ENCODE measurements around the gene REM2. TPM values are rescaled to one million over a fixed set of nuclear protein-coding genes. Genes with fewer than 3 reads are reported as not detected.

Gene REM2
- polyA plus RNA-seq, 4 donors = 0.45 to 1.1 (median 0.85) TPM

GRCh38 chr14:22920697-22921096, 37.7 kb downstream of the REM2 start:
- Histone ChIP-seq H3K27ac (ENCODE audit: low read depth in 1 of 3, low read length in 2 of 3) (no peak overlapping the region), H3K4me1 (ENCODE audit: control insufficient read depth in 3 of 3, insufficient read depth in 2 of 3, low read depth in 1 of 3, low read length in 2 of 3) (peaks cover 0 to 21% (median 1%) of the 10 kb centered on the region in 3 donors), H3K9me3 (ENCODE audit: control insufficient read depth in 2 of 2, insufficient read depth in 1 of 2, low read depth in 1 of 2, low read length in 1 of 2) (no peaks in the 10 kb centered on the region), H3K36me3 (ENCODE audit: control insufficient read depth in 3 of 3, insufficient read depth in 2 of 3, low read depth in 1 of 3, low read length in 3 of 3) (peaks cover 1 to 40% (median 8%) of the 10 kb centered on the region in 3 donors), H3K27me3 (ENCODE audit: control insufficient read depth in 3 of 3, insufficient read depth in 3 of 3, low read length in 3 of 3) (no peaks in the 10 kb centered on the region), H3K4me3 (ENCODE audit: low read depth in 1 of 3, low read length in 3 of 3) (no peak overlapping the region)
- 93 to 96% (median 95%) methylated on average over 6 of the region's 6 CpGs for WGBS, 3 donors
- FAIRE-seq (no peak), DNase-seq (no peak)

GRCh38 chr14:22922294-22922693, 39.3 kb downstream of the REM2 start:
- H3K36me3 ChIP-seq (ENCODE audit: control insufficient read depth in 3 of 3, insufficient read depth in 2 of 3, low read depth in 1 of 3, low read length in 3 of 3) = peaks cover 1 to 44% (median 8%) of the 10 kb centered on the region in 3 donors
- H3K27ac ChIP-seq (ENCODE audit: low read depth in 1 of 3, low read length in 2 of 3) = peak overlapping the region in 1 of 3 donors; percentile 67
- H3K4me3 ChIP-seq (ENCODE audit: low read depth in 1 of 3, low read length in 3 of 3) = no peak overlapping the region
- 82 to 87% (median 83%) methylated on average over 2 of the region's 2 CpGs for WGBS, 3 donors
- FAIRE-seq (no peak), DNase-seq (no peak)
- H3K9me3 ChIP-seq (ENCODE audit: control insufficient read depth in 2 of 2, insufficient read depth in 1 of 2, low read depth in 1 of 2, low read length in 1 of 2) = no peaks in the 10 kb centered on the region
- no peaks in the 10 kb centered on the region for H3K27me3 ChIP-seq (ENCODE audit: control insufficient read depth in 3 of 3, insufficient read depth in 3 of 3, low read length in 3 of 3)
- peaks cover 0 to 29% (median 1%) of the 10 kb centered on the region in 3 donors for H3K4me1 ChIP-seq (ENCODE audit: control insufficient read depth in 3 of 3, insufficient read depth in 2 of 3, low read depth in 1 of 3, low read length in 2 of 3)

- FAIRE-seq = no peak
- peaks cover 1 to 46% (median 8%) of the 10 kb centered on the region in 3 donors for H3K36me3 ChIP-seq (ENCODE audit: control insufficient read depth in 3 of 3, insufficient read depth in 2 of 3, low read depth in 1 of 3, low read length in 3 of 3)
- H3K9me3 ChIP-seq (ENCODE audit: control insufficient read depth in 2 of 2, insufficient read depth in 1 of 2, low read depth in 1 of 2, low read length in 1 of 2) = no peaks in the 10 kb centered on the region
- H3K4me1 ChIP-seq (ENCODE audit: control insufficient read depth in 3 of 3, insufficient read depth in 2 of 3, low read depth in 1 of 3, low read length in 2 of 3) = peaks cover 1 to 36% (median 4%) of the 10 kb centered on the region in 3 donors
- no peak for DNase-seq
- WGBS, 3 donors = 97 to 98% (median 97%) methylated on average over 5 of the region's 5 CpGs
- no peak overlapping the region for H3K4me3 ChIP-seq (ENCODE audit: low read depth in 1 of 3, low read length in 3 of 3)
- no peak overlapping the region for H3K27ac ChIP-seq (ENCODE audit: low read depth in 1 of 3, low read length in 2 of 3)
- no peaks in the 10 kb centered on the region for H3K27me3 ChIP-seq (ENCODE audit: control insufficient read depth in 3 of 3, insufficient read depth in 3 of 3, low read length in 3 of 3)
These were observed 40.7 kb downstream of the REM2 start for GRCh38 chr14:22923746-22924145.

GRCh38 chr14:22925513-22925912, 42.5 kb downstream of the REM2 start:
- Histone ChIP-seq H3K4me3 (ENCODE audit: low read depth in 1 of 3, low read length in 3 of 3) (no peak overlapping the region), H3K27ac (ENCODE audit: low read depth in 1 of 3, low read length in 2 of 3) (no peak overlapping the region), H3K36me3 (ENCODE audit: control insufficient read depth in 3 of 3, insufficient read depth in 2 of 3, low read depth in 1 of 3, low read length in 3 of 3) (peaks cover 1 to 45% (median 8%) of the 10 kb centered on the region in 3 donors), H3K9me3 (ENCODE audit: control insufficient read depth in 2 of 2, insufficient read depth in 1 of 2, low read depth in 1 of 2, low read length in 1 of 2) (no peaks in the 10 kb centered on the region), H3K27me3 (ENCODE audit: control insufficient read depth in 3 of 3, insufficient read depth in 3 of 3, low read length in 3 of 3) (no peaks in the 10 kb centered on the region), H3K4me1 (ENCODE audit: control insufficient read depth in 3 of 3, insufficient read depth in 2 of 3, low read depth in 1 of 3, low read length in 2 of 3) (peaks cover 0 to 35% (median 4%) of the 10 kb centered on the region in 3 donors)
- DNase-seq = no peak
- WGBS, 3 donors = 93 to 97% (median 95%) methylated on average over 8 of the region's 8 CpGs
- no peak for FAIRE-seq

- DNase-seq (peak; percentile 56 to 71), FAIRE-seq (no peak)
- Histone ChIP-seq H3K4me1 (ENCODE audit: control insufficient read depth in 3 of 3, insufficient read depth in 2 of 3, low read depth in 1 of 3, low read length in 2 of 3) (peaks cover 0 to 39% (median 4%) of the 10 kb centered on the region in 3 donors), H3K27me3 (ENCODE audit: control insufficient read depth in 3 of 3, insufficient read depth in 3 of 3, low read length in 3 of 3) (no peaks in the 10 kb centered on the region), H3K27ac (ENCODE audit: low read depth in 1 of 3, low read length in 2 of 3) (peak overlapping the region in 1 of 3 donors; percentile 39), H3K36me3 (ENCODE audit: control insufficient read depth in 3 of 3, insufficient read depth in 2 of 3, low read depth in 1 of 3, low read length in 3 of 3) (peaks cover 1 to 41% (median 8%) of the 10 kb centered on the region in 3 donors), H3K4me3 (ENCODE audit: low read depth in 1 of 3, low read length in 3 of 3) (no peak overlapping the region), H3K9me3 (ENCODE audit: control insufficient read depth in 2 of 2, insufficient read depth in 1 of 2, low read depth in 1 of 2, low read length in 1 of 2) (no peaks in the 10 kb centered on the region)
- 52 to 70% (median 54%) methylated on average over 4 of the region's 4 CpGs for WGBS, 3 donors
These were observed 43.3 kb downstream of the REM2 start for GRCh38 chr14:22926316-22926715.

GRCh38 chr14:22928237-22929103, 45.4 kb downstream of the REM2 start:
- FAIRE-seq (no peak), DNase-seq (peak in 1 of 2 donors; percentile 35)
- H3K27me3 ChIP-seq (ENCODE audit: control insufficient read depth in 3 of 3, insufficient read depth in 3 of 3, low read length in 3 of 3) = no peaks in the 10 kb centered on the region
- H3K4me3 ChIP-seq (ENCODE audit: low read depth in 1 of 3, low read length in 3 of 3) = peak overlapping the region; percentile 64 to 94 (median 82)
- 4 to 8% (median 7%) methylated on average over 12 of the region's 12 CpGs for WGBS, 3 donors
- peak overlapping the region; percentile 59 to 94 (median 91) for H3K27ac ChIP-seq (ENCODE audit: low read depth in 1 of 3, low read length in 2 of 3)
- H3K36me3 ChIP-seq (ENCODE audit: control insufficient read depth in 3 of 3, insufficient read depth in 2 of 3, low read depth in 1 of 3, low read length in 3 of 3) = peaks cover 1 to 32% (median 8%) of the 10 kb centered on the region in 3 donors
- no peaks in the 10 kb centered on the region for H3K9me3 ChIP-seq (ENCODE audit: control insufficient read depth in 2 of 2, insufficient read depth in 1 of 2, low read depth in 1 of 2, low read length in 1 of 2)
- H3K4me1 ChIP-seq (ENCODE audit: control insufficient read depth in 3 of 3, insufficient read depth in 2 of 3, low read depth in 1 of 3, low read length in 2 of 3) = peaks cover 0 to 28% (median 4%) of the 10 kb centered on the region in 3 donors

- Histone ChIP-seq H3K4me1 (ENCODE audit: control insufficient read depth in 3 of 3, insufficient read depth in 2 of 3, low read depth in 1 of 3, low read length in 2 of 3) (peaks cover 0 to 28% (median 4%) of the 10 kb centered on the region in 3 donors), H3K27ac (ENCODE audit: low read depth in 1 of 3, low read length in 2 of 3) (peak within 1 kb of the TSS; percentile 59 to 94 (median 91)), H3K9me3 (ENCODE audit: control insufficient read depth in 2 of 2, insufficient read depth in 1 of 2, low read depth in 1 of 2, low read length in 1 of 2) (no peaks in the 10 kb centered on the region), H3K36me3 (ENCODE audit: control insufficient read depth in 3 of 3, insufficient read depth in 2 of 3, low read depth in 1 of 3, low read length in 3 of 3) (peaks cover 0 to 23% (median 4%) of the 10 kb centered on the region in 3 donors), H3K4me3 (ENCODE audit: low read depth in 1 of 3, low read length in 3 of 3) (peak within 1 kb of the TSS; percentile 64 to 94 (median 82)), H3K27me3 (ENCODE audit: control insufficient read depth in 3 of 3, insufficient read depth in 3 of 3, low read length in 3 of 3) (no peaks in the 10 kb centered on the region)
- FAIRE-seq = no peak
- DNase-seq = peak; percentile 100
- WGBS, 3 donors = 0% methylated on average over 51 of the region's 51 CpGs
These were observed 46.3 kb downstream of the REM2 start, which contains the start of gene PRMT5 for GRCh38 chr14:22929104-22929960. Gene PRMT5 (minus strand): TSS chr14:22929376. CDS start chr14:22929361, 15 bp downstream.

GRCh38 chr14:22929961-22930364, 46.9 kb downstream of the REM2 start:
- no peak for FAIRE-seq
- WGBS, 3 donors = 0 to 7% (median 5%) methylated on average over 2 of the region's 2 CpGs
- H3K27ac ChIP-seq (ENCODE audit: low read depth in 1 of 3, low read length in 2 of 3) = peak overlapping the region; percentile 59 to 94 (median 89)
- H3K27me3 ChIP-seq (ENCODE audit: control insufficient read depth in 3 of 3, insufficient read depth in 3 of 3, low read length in 3 of 3) = no peaks in the 10 kb centered on the region
- peaks cover 0 to 17% (median 0%) of the 10 kb centered on the region in 3 donors for H3K36me3 ChIP-seq (ENCODE audit: control insufficient read depth in 3 of 3, insufficient read depth in 2 of 3, low read depth in 1 of 3, low read length in 3 of 3)
- H3K4me1 ChIP-seq (ENCODE audit: control insufficient read depth in 3 of 3, insufficient read depth in 2 of 3, low read depth in 1 of 3, low read length in 2 of 3) = peaks cover 0 to 28% (median 4%) of the 10 kb centered on the region in 3 donors
- DNase-seq = no peak
- H3K4me3 ChIP-seq (ENCODE audit: low read depth in 1 of 3, low read length in 3 of 3) = peak overlapping the region; percentile 29 to 55 (median 32)
- H3K9me3 ChIP-seq (ENCODE audit: control insufficient read depth in 2 of 2, insufficient read depth in 1 of 2, low read depth in 1 of 2, low read length in 1 of 2) = no peaks in the 10 kb centered on the region
